ENCODE measurements around the gene RASA3. TPM values are rescaled to one million over a fixed set of nuclear protein-coding genes. Genes with fewer than 3 reads are reported as not detected.
A peak's percentile ranks its signal among the peaks of the same experiment; 100 is the strongest.
"Not testable (repeated sequence)": the region's sequence is repeated elsewhere in the genome, so short reads cannot be mapped to it uniquely, and the experiment has no call there.

RASA3 gene
- total RNA-seq, 1 donor from 2014 or later = 29.9 TPM

DNA sequence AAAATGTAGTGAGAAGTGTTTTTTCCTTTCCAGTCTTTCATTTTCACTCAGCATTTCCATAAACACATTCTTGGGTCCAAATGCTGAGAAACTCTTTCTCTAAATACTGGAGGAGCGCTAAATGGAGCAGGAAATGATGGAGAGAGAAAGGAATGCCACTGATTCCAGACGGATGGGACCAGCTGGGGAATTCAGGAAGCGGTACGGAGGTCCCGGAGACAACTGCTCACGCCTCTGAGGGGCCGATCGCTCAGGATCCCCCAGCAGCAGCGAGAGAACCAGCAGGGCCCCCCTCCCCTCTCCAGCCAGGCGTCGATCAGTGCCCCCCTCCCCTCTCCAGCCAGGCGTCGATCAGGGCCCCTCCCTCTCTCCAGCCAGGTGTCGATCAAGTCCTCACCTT, 13.2 kb downstream of the RASA3 start:
- TF ChIP-seq CTCF (IDR thresholded peaks at IDR 0.05) = no peak
- peak overlapping the region; percentile 66 for H3K4me3 Mint-ChIP-seq (ENCODE audit: unreplicated experiment)
- peak overlapping the region; percentile 98 for H3K27ac Mint-ChIP-seq (ENCODE audit: unreplicated experiment)
- H3K4me1 Mint-ChIP-seq (ENCODE audit: low read depth) = peaks cover 62% of the 10 kb centered on the region
- peaks cover 3% of the 10 kb centered on the region for H3K36me3 Mint-ChIP-seq (ENCODE audit: low read depth)
- H3K27me3 Mint-ChIP-seq (ENCODE audit: low read depth) = no peaks in the 10 kb centered on the region
- DNase-seq (ENCODE audit: low spot score) = peak; percentile 60
- no peaks in the 10 kb centered on the region for H3K9me3 Mint-ChIP-seq (ENCODE audit: low read depth)

DNA sequence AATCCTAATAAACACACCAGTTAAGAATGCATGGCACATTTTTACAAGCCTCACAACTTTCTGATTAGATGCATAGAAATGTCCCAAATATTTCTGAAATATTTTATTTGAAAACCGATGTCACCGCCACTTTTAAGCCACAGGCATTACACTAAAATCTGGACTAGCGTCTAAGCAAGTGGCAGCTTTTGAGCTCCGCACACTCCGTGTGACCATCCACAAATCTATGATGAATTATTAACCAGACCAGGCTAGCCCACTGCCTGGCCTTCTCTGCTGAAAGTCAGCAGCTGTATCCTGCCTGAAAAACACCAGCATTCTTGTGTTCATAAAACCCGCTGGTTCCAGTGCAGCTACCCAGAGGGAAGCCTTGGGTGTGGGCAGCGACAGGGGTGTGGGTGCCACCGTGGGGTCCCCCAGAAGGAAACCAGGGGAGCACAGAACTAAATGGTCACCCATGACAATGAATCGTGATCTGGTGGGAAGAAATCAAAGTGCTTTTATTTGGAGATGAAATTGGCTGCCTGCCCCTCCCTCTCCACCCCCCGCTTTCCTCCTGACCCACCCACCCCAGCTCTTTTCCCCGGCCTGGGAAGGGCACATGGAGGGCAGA, 13.8 kb downstream of the RASA3 start:
- peaks cover 65% of the 10 kb centered on the region for H3K4me1 Mint-ChIP-seq (ENCODE audit: low read depth)
- no peaks in the 10 kb centered on the region for H3K9me3 Mint-ChIP-seq (ENCODE audit: low read depth)
- no peak for TF ChIP-seq CTCF (IDR thresholded peaks at IDR 0.05)
- DNase-seq (ENCODE audit: low spot score) = peak; percentile 26
- peak overlapping the region; percentile 98 for H3K27ac Mint-ChIP-seq (ENCODE audit: unreplicated experiment)
- H3K4me3 Mint-ChIP-seq (ENCODE audit: unreplicated experiment) = peak overlapping the region; percentile 66
- peaks cover 3% of the 10 kb centered on the region for H3K36me3 Mint-ChIP-seq (ENCODE audit: low read depth)
- no peaks in the 10 kb centered on the region for H3K27me3 Mint-ChIP-seq (ENCODE audit: low read depth)

DNA sequence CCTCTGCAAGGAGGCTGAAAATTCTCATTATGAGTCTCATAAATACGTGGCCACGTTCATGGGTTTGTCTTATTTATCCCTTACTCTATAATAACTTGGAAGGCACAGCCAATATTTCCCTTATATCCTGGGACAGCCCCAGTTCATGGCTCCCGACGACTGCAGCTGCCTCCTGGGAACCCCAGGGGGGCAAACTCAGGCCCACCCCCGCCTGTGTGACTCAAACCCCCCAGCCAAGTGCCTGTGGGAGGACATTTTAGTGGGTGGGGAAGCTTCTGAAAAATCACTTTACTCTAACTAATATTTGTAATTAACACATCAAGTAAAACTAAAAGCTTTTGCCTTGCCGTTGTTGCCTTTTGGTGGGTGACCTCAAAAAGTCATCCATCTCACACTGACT, 14.3 kb downstream of the RASA3 start:
- H3K36me3 Mint-ChIP-seq (ENCODE audit: low read depth) = peaks cover 5% of the 10 kb centered on the region
- DNase-seq (ENCODE audit: low spot score) = peak; percentile 39
- no peaks in the 10 kb centered on the region for H3K9me3 Mint-ChIP-seq (ENCODE audit: low read depth)
- H3K27ac Mint-ChIP-seq (ENCODE audit: unreplicated experiment) = peak overlapping the region; percentile 98
- no peak for TF ChIP-seq CTCF (IDR thresholded peaks at IDR 0.05)
- H3K4me3 Mint-ChIP-seq (ENCODE audit: unreplicated experiment) = peak overlapping the region; percentile 66
- H3K4me1 Mint-ChIP-seq (ENCODE audit: low read depth) = peaks cover 64% of the 10 kb centered on the region
- H3K27me3 Mint-ChIP-seq (ENCODE audit: low read depth) = no peaks in the 10 kb centered on the region

DNA sequence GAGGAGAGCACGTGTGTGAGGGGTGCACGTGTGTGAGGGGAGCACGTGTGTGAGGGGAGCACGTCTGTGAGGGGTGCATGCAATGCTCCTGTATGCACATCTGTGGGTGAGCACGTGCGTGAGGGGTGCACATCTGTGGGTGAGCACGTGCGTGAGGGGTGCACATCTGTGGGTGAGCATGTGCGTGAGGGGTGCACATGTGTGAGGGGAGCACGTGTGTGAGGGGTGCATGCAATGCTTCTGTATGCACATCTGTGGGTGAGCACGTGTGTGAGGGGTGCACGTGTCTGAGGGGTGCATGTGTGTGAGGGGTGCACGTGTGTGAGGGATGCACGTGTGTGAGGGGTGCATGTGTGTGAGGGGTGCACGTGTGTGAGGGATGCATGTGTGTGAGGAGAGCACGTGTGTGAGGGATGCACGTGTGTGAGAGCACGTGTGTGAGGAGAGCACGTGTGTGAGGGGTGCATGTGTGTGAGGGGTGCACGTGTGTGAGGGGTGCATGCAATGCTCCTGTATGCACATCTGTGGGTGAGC, 15.0 kb downstream of the RASA3 start:
- H3K4me3 Mint-ChIP-seq (ENCODE audit: unreplicated experiment); H3K27me3 Mint-ChIP-seq (ENCODE audit: low read depth); H3K36me3 Mint-ChIP-seq (ENCODE audit: low read depth); H3K9me3 Mint-ChIP-seq (ENCODE audit: low read depth): not testable (repeated sequence)
- peak; percentile 70 for DNase-seq (ENCODE audit: low spot score)
- peak overlapping the region; percentile 98 for H3K27ac Mint-ChIP-seq (ENCODE audit: unreplicated experiment)
- H3K4me1 Mint-ChIP-seq (ENCODE audit: low read depth) = peaks cover 69% of the 10 kb centered on the region

DNA sequence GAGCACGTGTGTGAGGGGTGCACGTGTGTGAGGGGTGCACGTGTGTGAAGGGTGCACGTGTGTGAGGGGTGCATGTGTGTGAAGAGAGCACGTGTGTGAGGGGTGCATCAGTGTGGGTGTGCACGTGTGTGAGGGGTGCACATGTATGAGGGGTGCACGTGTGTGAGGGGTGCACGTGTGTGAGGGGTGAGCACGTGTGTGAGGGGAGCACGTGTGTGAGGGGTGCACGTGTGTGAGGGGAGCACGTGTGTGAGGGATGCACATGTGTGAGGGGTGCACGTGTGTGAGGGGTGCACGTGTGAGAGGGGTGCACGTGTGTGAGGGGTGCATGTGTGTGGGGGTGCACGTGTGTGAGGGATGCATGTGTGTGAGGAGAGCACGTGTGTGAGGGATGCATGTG, 15.7 kb downstream of the RASA3 start:
- H3K36me3 Mint-ChIP-seq (ENCODE audit: low read depth) = peaks cover 6% of the 10 kb centered on the region
- no peak for TF ChIP-seq CTCF (IDR thresholded peaks at IDR 0.05)

DNA sequence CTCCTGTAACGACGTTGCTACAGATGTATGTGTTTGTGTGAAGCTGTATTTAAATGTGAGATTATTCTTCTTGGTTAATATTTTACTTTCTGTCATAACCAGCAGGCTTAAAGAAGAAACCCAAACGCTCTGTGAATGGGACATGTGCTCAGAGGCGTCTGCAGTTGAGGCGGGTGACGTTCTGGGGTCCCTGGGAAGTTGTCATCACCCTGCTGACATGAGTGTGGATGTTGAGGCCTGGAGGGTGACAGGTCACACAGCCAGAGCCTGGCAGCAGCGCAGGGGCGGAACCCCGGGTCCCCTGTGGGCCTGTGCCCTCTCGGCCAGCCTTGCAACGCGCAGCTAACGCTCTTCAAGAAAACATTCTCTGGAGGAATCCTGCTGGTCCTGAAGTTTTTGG, 16.6 kb downstream of the RASA3 start:
- Mint-ChIP-seq H3K9me3 (ENCODE audit: low read depth) (no peaks in the 10 kb centered on the region), H3K36me3 (ENCODE audit: low read depth) (peaks cover 6% of the 10 kb centered on the region), H3K4me1 (ENCODE audit: low read depth) (peaks cover 71% of the 10 kb centered on the region), H3K27ac (ENCODE audit: unreplicated experiment) (peak overlapping the region; percentile 90), H3K4me3 (ENCODE audit: unreplicated experiment) (no peak overlapping the region), H3K27me3 (ENCODE audit: low read depth) (no peaks in the 10 kb centered on the region)
- peak; percentile 58 for DNase-seq (ENCODE audit: low spot score)
- TF ChIP-seq CTCF (IDR thresholded peaks at IDR 0.05) = no peak

More for the DNA sequence above, 15.7 kb downstream of the RASA3 start:
- H3K27ac Mint-ChIP-seq (ENCODE audit: unreplicated experiment) = no peak overlapping the region
- H3K4me1 Mint-ChIP-seq (ENCODE audit: low read depth) = peaks cover 74% of the 10 kb centered on the region
- H3K27me3 Mint-ChIP-seq (ENCODE audit: low read depth) = no peaks in the 10 kb centered on the region
- DNase-seq (ENCODE audit: low spot score) = peak; percentile 17
- H3K4me3 Mint-ChIP-seq (ENCODE audit: unreplicated experiment) = no peak overlapping the region
- H3K9me3 Mint-ChIP-seq (ENCODE audit: low read depth) = no peaks in the 10 kb centered on the region

Data from chondrocyte (in vitro differentiated cells).